Karpas-422 (cell line): ENCODE data around the gene SIMC1. TPM values are rescaled to one million over a fixed set of nuclear protein-coding genes. Genes with fewer than 3 reads are reported as not detected.
A peak's percentile ranks its signal among the peaks of the same experiment; 100 is the strongest.

Experiments
- DNase-seq: peaks from one replicate; pipeline ENCODE4 v3.0.0-alpha.2; 2015
- H2AFZ ChIP-seq: fragments of 200-600 bp; sonication (generic); 2 replicates; pipeline ENCODE4 v1.6.1; 2014; ENCODE audit warnings: antibody characterized with exemption, low read length, mixed read lengths
- H3K27ac ChIP-seq: fragments of 200-600 bp; sonication (generic); 2 replicates; pipeline ENCODE4 v1.5.1; 2014; ENCODE audit warnings: mild to moderate bottlenecking, low read length, moderate library complexity
- H3K27me3 ChIP-seq: fragments of 200-600 bp; sonication (generic); 2 replicates; pipeline ENCODE4 v1.6.1; 2014; ENCODE audit warnings: low read length, mixed read lengths
- H3K36me3 ChIP-seq: fragments of 200-600 bp; sonication (generic); 2 replicates; pipeline ENCODE4 v1.6.1; 2014; ENCODE audit warnings: low read length, mixed read lengths; ENCODE audit not compliant: insufficient read depth
- H3K4me1 ChIP-seq: fragments of 200-600 bp; sonication (generic); 2 replicates; pipeline ENCODE4 v1.6.1; 2014; ENCODE audit warnings: mild to moderate bottlenecking, low read length, mixed read lengths
- H3K4me2 ChIP-seq: fragments of 200-600 bp; sonication (generic); 2 replicates; pipeline ENCODE4 v1.6.1; 2014; ENCODE audit warnings: low read length, low read depth, mild to moderate bottlenecking; ENCODE audit not compliant: poor library complexity, severe bottlenecking
- H3K4me3 ChIP-seq: fragments of 200-600 bp; sonication (generic); 2 replicates; pipeline ENCODE4 v1.5.1; 2014; ENCODE audit warnings: mild to moderate bottlenecking, antibody characterized with exemption, low read length, mixed read lengths
- H3K79me2 ChIP-seq: fragments of 200-600 bp; sonication (generic); 2 replicates; pipeline ENCODE4 v1.6.1; 2014; ENCODE audit warnings: mild to moderate bottlenecking, low read length, mixed read lengths
- H3K9ac ChIP-seq: fragments of 200-600 bp; sonication (generic); 2 replicates; pipeline ENCODE4 v1.6.0; 2014; ENCODE audit warnings: low read length
- H3K9me2 ChIP-seq: fragments of 200-600 bp; sonication (generic), shearing (Covaris generic); replicated peaks from 2 replicates; pipeline ENCODE4 v1.6.0; 2014; ENCODE audit warnings: mild to moderate bottlenecking, low read length, moderate library complexity; ENCODE audit not compliant: insufficient read depth
- H3K9me3 ChIP-seq: fragments of 300-700, 200-600 bp; sonication (generic); 2 replicates; pipeline ENCODE4 v1.6.1; 2014; ENCODE audit warnings: low read length, mixed read lengths
- H4K20me1 ChIP-seq: fragments of 200-600 bp; sonication (generic); 2 replicates; pipeline ENCODE4 v1.6.1; 2014; ENCODE audit warnings: mild to moderate bottlenecking, antibody characterized with exemption, low read length, low read depth; ENCODE audit not compliant: insufficient read depth
- total RNA-seq: library from RNA; depleted of rRNA; stranded (reverse); fragments of >200 nt; shearing (Covaris generic); gene quantifications from 2 replicates; pipeline ENCODE4 v1.2.3, GENCODE V29; 2014; ENCODE audit warnings: low replicate concordance

SIMC1 gene
- total RNA-seq, 1 experiment from 2014 or later: 32.5 TPM

GRCh38 chr5:176389135-176390123 lies 151.2 kb downstream of the SIMC1 start:
- peaks cover 25% of the 10 kb centered on the region for H3K4me1 ChIP-seq
- peaks cover 31% of the 10 kb centered on the region for H3K36me3 ChIP-seq
- peak overlapping the region; percentile 88 for H3K4me3 ChIP-seq
- H3K9ac ChIP-seq: peak overlapping the region; percentile 89
- peaks cover 59% of the 10 kb centered on the region for H3K79me2 ChIP-seq
- peak overlapping the region; percentile 90 for H3K4me2 ChIP-seq
- peak overlapping the region; percentile 33; the same call in 1 of the 2 replicates for H2AFZ ChIP-seq
- DNase-seq: no peak
- H4K20me1 ChIP-seq: peaks cover 26% of the 10 kb centered on the region
- no peaks in the 10 kb centered on the region for H3K9me2 ChIP-seq
- no peaks in the 10 kb centered on the region for H3K27me3 ChIP-seq
- peak overlapping the region; percentile 80 for H3K27ac ChIP-seq
- no peaks in the 10 kb centered on the region for H3K9me3 ChIP-seq

GRCh38 chr5:176391479-176391878 lies 153.3 kb downstream of the SIMC1 start:
- DNase-seq: no peak
- peaks cover 10% of the 10 kb centered on the region for H4K20me1 ChIP-seq

GRCh38 chr5:176391999-176392398 lies 153.8 kb downstream of the SIMC1 start:
- H3K4me1 ChIP-seq: peaks cover 15% of the 10 kb centered on the region
- no peaks in the 10 kb centered on the region for H3K9me2 ChIP-seq
- H3K27ac ChIP-seq: no peak overlapping the region
- H3K4me2 ChIP-seq: no peak overlapping the region
- no peaks in the 10 kb centered on the region for H3K9me3 ChIP-seq
- H4K20me1 ChIP-seq: peaks cover 5% of the 10 kb centered on the region
- no peak overlapping the region for H3K4me3 ChIP-seq
- no peaks in the 10 kb centered on the region for H3K27me3 ChIP-seq
- no peak overlapping the region for H2AFZ ChIP-seq
- H3K9ac ChIP-seq: no peak overlapping the region
- no peak for DNase-seq
- peaks cover 38% of the 10 kb centered on the region for H3K79me2 ChIP-seq
- H3K36me3 ChIP-seq: peaks cover 6% of the 10 kb centered on the region; the same call in 1 of the 2 replicates

More at GRCh38 chr5:176391479-176391878, 153.3 kb downstream of the SIMC1 start:
- Histone ChIP-seq H3K79me2 (peaks cover 43% of the 10 kb centered on the region), H3K27me3 (no peaks in the 10 kb centered on the region), H2AFZ (no peak overlapping the region), H3K4me3 (no peak overlapping the region), H3K36me3 (peaks cover 11% of the 10 kb centered on the region), H3K4me2 (no peak overlapping the region), H3K27ac (no peak overlapping the region), H3K9me2 (no peaks in the 10 kb centered on the region), H3K4me1 (peaks cover 20% of the 10 kb centered on the region), H3K9me3 (no peaks in the 10 kb centered on the region), H3K9ac (no peak overlapping the region)

GRCh38 chr5:176392526-176392925 lies 154.3 kb downstream of the SIMC1 start:
- Histone ChIP-seq H3K9me2 (no peaks in the 10 kb centered on the region), H3K9ac (no peak overlapping the region), H3K4me1 (peaks cover 10% of the 10 kb centered on the region), H3K27me3 (no peaks in the 10 kb centered on the region), H3K79me2 (peaks cover 32% of the 10 kb centered on the region), H3K27ac (no peak overlapping the region), H3K36me3 (peaks cover under 1% of the 10 kb centered on the region; the same call in 1 of the 2 replicates), H2AFZ (no peak overlapping the region), H3K9me3 (no peaks in the 10 kb centered on the region), H4K20me1 (no peaks in the 10 kb centered on the region), H3K4me2 (no peak overlapping the region), H3K4me3 (no peak overlapping the region)
- DNase-seq: no peak

- H3K4me3 ChIP-seq: no peak overlapping the region
- peaks cover 23% of the 10 kb centered on the region for H3K79me2 ChIP-seq
- no peaks in the 10 kb centered on the region for H3K9me3 ChIP-seq
- H3K9me2 ChIP-seq: no peaks in the 10 kb centered on the region
- H2AFZ ChIP-seq: no peak overlapping the region
- no peaks in the 10 kb centered on the region for H3K36me3 ChIP-seq
- H3K27me3 ChIP-seq: no peaks in the 10 kb centered on the region
- no peak overlapping the region for H3K9ac ChIP-seq
- H3K4me1 ChIP-seq: peaks cover 10% of the 10 kb centered on the region
- no peak for DNase-seq
- H3K4me2 ChIP-seq: no peak overlapping the region
- H4K20me1 ChIP-seq: no peaks in the 10 kb centered on the region
- no peak overlapping the region for H3K27ac ChIP-seq
Observed at GRCh38 chr5:176394096-176394495, 155.9 kb downstream of the SIMC1 start.

- Histone ChIP-seq H3K9ac (no peak overlapping the region), H3K79me2 (peaks cover 13% of the 10 kb centered on the region)
Observed at GRCh38 chr5:176394881-176395675, 156.9 kb downstream of the SIMC1 start.

More at GRCh38 chr5:176394881-176395675, 156.9 kb downstream of the SIMC1 start:
- no peak overlapping the region for H3K27ac ChIP-seq
- H3K4me1 ChIP-seq: peaks cover 3% of the 10 kb centered on the region; the same call in 1 of the 2 replicates
- no peak for DNase-seq
- H3K36me3 ChIP-seq: no peaks in the 10 kb centered on the region
- H3K9me3 ChIP-seq: no peaks in the 10 kb centered on the region
- H4K20me1 ChIP-seq: no peaks in the 10 kb centered on the region
- no peak overlapping the region for H3K4me3 ChIP-seq
- no peak overlapping the region for H3K4me2 ChIP-seq
- no peak overlapping the region for H2AFZ ChIP-seq
- H3K9me2 ChIP-seq: no peaks in the 10 kb centered on the region
- no peaks in the 10 kb centered on the region for H3K27me3 ChIP-seq
